ENCODE data around the gene EPHA10.

DNA sequence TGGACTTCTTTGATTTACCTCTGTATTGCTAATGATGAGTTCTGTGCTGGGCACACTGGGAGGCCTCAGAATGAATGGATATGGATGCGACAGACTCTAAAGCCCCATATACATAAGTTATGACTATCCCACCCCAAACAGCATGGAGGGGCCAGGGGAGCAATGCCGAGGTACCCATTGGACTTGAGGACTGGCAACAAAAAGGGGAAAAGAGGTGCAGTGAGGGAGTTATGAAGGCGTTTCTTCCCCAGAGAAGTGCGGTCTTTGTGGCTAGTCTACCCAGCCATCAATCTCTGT lies 87.8 kb downstream of the EPHA10 start:
- TF ChIP-seq, protein P1, sequence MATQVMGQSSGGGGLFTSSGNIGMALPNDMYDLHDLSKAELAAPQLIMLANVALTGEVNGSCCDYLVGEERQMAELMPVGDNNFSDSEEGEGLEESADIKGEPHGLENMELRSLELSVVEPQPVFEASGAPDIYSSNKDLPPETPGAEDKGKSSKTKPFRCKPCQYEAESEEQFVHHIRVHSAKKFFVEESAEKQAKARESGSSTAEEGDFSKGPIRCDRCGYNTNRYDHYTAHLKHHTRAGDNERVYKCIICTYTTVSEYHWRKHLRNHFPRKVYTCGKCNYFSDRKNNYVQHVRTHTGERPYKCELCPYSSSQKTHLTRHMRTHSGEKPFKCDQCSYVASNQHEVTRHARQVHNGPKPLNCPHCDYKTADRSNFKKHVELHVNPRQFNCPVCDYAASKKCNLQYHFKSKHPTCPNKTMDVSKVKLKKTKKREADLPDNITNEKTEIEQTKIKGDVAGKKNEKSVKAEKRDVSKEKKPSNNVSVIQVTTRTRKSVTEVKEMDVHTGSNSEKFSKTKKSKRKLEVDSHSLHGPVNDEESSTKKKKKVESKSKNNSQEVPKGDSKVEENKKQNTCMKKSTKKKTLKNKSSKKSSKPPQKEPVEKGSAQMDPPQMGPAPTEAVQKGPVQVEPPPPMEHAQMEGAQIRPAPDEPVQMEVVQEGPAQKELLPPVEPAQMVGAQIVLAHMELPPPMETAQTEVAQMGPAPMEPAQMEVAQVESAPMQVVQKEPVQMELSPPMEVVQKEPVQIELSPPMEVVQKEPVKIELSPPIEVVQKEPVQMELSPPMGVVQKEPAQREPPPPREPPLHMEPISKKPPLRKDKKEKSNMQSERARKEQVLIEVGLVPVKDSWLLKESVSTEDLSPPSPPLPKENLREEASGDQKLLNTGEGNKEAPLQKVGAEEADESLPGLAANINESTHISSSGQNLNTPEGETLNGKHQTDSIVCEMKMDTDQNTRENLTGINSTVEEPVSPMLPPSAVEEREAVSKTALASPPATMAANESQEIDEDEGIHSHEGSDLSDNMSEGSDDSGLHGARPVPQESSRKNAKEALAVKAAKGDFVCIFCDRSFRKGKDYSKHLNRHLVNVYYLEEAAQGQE (IDR thresholded peaks at IDR 0.05), result no peak
- TF ChIP-seq TAF1 (conservative IDR thresholded peaks at IDR 0.05) (no peak), SP1 (IDR thresholded peaks at IDR 0.05) (no peak), RAD21 (IDR thresholded peaks at IDR 0.05) (no peak), HNF4A (conservative IDR thresholded peaks at IDR 0.05) (no peak), JUND (IDR thresholded peaks at IDR 0.05) (no peak), GABPA (IDR thresholded peaks at IDR 0.05 in 1 of 2, conservative IDR thresholded peaks at IDR 0.05 in 1 of 2) (no peak), YY1 (IDR thresholded peaks at IDR 0.05) (no peak), EGR1 (IDR thresholded peaks at IDR 0.05; ENCODE audit: low read depth in 2 of 2) (no peak), FOXA1 (IDR thresholded peaks at IDR 0.05) (no peak), FOXA2 (IDR thresholded peaks at IDR 0.05) (no peak)
- TF ChIP-seq, protein P2, sequence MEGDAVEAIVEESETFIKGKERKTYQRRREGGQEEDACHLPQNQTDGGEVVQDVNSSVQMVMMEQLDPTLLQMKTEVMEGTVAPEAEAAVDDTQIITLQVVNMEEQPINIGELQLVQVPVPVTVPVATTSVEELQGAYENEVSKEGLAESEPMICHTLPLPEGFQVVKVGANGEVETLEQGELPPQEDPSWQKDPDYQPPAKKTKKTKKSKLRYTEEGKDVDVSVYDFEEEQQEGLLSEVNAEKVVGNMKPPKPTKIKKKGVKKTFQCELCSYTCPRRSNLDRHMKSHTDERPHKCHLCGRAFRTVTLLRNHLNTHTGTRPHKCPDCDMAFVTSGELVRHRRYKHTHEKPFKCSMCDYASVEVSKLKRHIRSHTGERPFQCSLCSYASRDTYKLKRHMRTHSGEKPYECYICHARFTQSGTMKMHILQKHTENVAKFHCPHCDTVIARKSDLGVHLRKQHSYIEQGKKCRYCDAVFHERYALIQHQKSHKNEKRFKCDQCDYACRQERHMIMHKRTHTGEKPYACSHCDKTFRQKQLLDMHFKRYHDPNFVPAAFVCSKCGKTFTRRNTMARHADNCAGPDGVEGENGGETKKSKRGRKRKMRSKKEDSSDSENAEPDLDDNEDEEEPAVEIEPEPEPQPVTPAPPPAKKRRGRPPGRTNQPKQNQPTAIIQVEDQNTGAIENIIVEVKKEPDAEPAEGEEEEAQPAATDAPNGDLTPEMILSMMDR (IDR thresholded peaks at IDR 0.05; ENCODE audit: low read depth, low read length, missing input control), result no peak
- TF ChIP-seq, protein P3, sequence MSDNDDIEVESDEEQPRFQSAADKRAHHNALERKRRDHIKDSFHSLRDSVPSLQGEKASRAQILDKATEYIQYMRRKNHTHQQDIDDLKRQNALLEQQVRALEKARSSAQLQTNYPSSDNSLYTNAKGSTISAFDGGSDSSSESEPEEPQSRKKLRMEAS (IDR thresholded peaks at IDR 0.05), result no peak
- TF ChIP-seq, protein P4, sequence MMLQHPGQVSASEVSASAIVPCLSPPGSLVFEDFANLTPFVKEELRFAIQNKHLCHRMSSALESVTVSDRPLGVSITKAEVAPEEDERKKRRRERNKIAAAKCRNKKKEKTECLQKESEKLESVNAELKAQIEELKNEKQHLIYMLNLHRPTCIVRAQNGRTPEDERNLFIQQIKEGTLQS (IDR thresholded peaks at IDR 0.05), result no peak

Data from liver (tissue), 3 donors.